Measurements from ENCODE around the gene ZNF700. TPM values are rescaled to one million over a fixed set of nuclear protein-coding genes. Genes with fewer than 3 reads are reported as not detected.
"Not testable (repeated sequence)": the region's sequence is repeated elsewhere in the genome, so short reads cannot be mapped to it uniquely, and the experiment has no call there.

Gene ZNF700
- total RNA-seq, 1 donor from 2014 or later, result 4.4 TPM

DNA sequence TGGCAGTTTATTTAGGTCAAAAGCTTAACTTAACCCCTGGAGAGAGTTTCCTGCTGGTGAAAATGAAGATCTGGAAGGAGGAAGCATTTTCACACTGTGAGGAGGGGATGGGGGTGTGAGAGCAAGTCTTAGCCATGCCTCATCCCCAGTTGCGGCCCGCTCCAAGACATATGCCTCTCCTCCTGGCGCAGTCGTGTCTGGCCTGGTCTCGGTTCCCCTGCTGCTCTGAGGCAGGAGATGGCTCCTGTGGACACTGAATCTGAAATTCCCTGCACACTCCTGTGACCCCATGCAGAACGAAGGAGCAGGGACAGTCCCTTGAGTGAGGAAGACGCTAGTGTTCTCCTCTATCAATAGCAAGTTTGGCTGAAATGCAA lies 37.7 kb upstream of the ZNF700 start:
- no peaks in the 10 kb centered on the region for H3K36me3 ChIP-seq
- H3K4me3 ChIP-seq, result peak overlapping the region; percentile 72 to 80
- DNase-seq (ENCODE audit: low spot score in 2 of 2), result no peak
- H3K27me3 ChIP-seq, result no peaks in the 10 kb centered on the region
- TF ChIP-seq, protein P1, sequence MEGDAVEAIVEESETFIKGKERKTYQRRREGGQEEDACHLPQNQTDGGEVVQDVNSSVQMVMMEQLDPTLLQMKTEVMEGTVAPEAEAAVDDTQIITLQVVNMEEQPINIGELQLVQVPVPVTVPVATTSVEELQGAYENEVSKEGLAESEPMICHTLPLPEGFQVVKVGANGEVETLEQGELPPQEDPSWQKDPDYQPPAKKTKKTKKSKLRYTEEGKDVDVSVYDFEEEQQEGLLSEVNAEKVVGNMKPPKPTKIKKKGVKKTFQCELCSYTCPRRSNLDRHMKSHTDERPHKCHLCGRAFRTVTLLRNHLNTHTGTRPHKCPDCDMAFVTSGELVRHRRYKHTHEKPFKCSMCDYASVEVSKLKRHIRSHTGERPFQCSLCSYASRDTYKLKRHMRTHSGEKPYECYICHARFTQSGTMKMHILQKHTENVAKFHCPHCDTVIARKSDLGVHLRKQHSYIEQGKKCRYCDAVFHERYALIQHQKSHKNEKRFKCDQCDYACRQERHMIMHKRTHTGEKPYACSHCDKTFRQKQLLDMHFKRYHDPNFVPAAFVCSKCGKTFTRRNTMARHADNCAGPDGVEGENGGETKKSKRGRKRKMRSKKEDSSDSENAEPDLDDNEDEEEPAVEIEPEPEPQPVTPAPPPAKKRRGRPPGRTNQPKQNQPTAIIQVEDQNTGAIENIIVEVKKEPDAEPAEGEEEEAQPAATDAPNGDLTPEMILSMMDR (IDR thresholded peaks at IDR 0.05), result no peak
- intact Hi-C loops (cut with DNase I), result loop anchor here (2.0 to 5.0 kb wide), 2 partner anchors 38 to 90 kb away; partner anchors contain the start of genes ZNF491 and ZNF700
- H3K9me3 ChIP-seq, result no peaks in the 10 kb centered on the region
- H3K27ac ChIP-seq, result peak overlapping the region; percentile 88 to 91
- H3K4me1 ChIP-seq, result peaks cover 0 to 7% of the 10 kb centered on the region in 2 donors

DNA sequence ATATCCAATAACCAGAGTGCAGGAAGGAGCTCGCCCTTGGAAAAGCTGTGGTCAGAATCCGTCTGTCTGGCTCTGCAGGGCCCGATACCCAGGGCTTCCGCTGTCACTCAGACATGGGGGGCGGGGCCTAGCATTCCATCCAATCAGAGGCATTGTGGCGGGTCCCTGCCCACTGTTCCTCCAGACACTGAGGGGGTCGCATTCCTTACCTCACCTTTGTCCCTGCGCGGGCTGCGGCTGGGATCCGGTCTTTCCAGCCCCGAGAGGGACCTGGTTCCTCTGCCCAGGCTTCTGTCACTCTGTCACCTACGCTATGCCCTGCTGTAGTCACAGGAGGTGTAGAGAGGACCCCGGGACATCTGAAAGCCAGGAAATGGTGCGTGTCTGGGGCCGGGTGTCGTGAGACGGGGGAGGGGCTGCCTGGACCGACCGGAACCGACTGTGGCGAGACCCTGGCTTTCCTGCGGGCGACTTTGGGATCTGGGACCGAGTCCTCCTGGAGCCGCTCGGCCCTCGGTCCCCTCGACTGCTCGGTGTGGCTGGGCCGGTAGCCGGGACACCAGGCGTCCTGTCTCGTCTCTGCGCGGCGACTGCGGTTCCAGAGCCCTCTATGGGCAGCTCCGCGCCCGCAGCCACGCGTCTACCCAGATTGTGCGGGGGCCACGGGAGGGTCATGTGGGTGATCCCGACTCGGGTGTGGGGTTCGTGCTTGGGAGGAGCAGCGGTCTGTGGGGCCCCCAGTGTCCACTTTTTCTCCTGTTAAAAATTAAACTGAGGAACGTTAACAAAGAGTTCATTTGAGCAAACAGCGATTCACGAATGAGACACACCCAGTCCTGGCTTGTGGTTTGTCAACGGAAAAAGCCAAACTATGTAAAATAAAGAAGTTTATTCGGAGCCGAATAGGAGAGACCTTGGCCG lies 37.0 kb upstream of the ZNF700 start, which contains the start of gene ZNF69:
Gene ZNF69, plus strand, starts transcription at position 172 of the 921 bp plus-strand sequence. Its CDS starts 142 bp downstream, at position 314.
- intact Hi-C loops (cut with DNase I), result loop anchor here (2.0 to 5.0 kb wide), 2 partner anchors 37 to 91 kb away; partner anchors contain the start of genes ZNF491 and ZNF700
- Histone ChIP-seq H3K27ac (peak within 1 kb of the TSS; percentile 88 to 91), H3K4me3 (peak within 1 kb of the TSS; percentile 72 to 80), H3K27me3 (no peaks in the 10 kb centered on the region), H3K4me1 (peaks cover 0 to 7% of the 10 kb centered on the region in 2 donors), H3K36me3 (no peaks in the 10 kb centered on the region), H3K9me3 (no peaks in the 10 kb centered on the region)
- TF ChIP-seq, protein P1 (IDR thresholded peaks at IDR 0.05), result peak in 1 of 3 experiments; percentile 40
- peak; percentile 59 to 92 for DNase-seq (ENCODE audit: low spot score in 2 of 2)

DNA sequence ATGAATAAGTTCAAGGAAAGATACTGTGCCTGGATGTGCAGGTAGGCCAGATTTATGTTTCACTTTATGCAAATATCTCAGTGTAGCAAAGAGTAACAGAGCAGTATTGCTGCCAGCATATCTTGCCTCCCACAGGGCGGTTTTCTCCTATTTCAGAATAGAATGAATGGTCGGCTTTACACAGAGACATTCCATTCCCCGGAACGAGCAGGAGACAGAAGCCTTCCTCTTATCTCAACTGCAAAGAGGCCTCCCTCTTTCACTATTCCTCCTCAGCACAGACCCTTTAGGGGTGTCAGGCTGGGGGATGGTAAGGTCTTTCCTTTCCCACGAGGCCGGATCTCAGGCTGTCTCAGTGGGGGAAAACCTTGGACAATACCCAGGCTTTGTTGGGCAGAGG lies 35.0 kb upstream of the ZNF700 start:
- intact Hi-C loops (cut with DNase I), result loop anchor here (5.0 kb wide), 1 partner anchor 93 kb away; the partner anchor contains the start of gene ZNF491
- H3K4me1 ChIP-seq; DNase-seq (ENCODE audit: low spot score in 2 of 2); H3K4me3 ChIP-seq; H3K27ac ChIP-seq; H3K27me3 ChIP-seq; H3K9me3 ChIP-seq; H3K36me3 ChIP-seq: not testable (repeated sequence)

DNA sequence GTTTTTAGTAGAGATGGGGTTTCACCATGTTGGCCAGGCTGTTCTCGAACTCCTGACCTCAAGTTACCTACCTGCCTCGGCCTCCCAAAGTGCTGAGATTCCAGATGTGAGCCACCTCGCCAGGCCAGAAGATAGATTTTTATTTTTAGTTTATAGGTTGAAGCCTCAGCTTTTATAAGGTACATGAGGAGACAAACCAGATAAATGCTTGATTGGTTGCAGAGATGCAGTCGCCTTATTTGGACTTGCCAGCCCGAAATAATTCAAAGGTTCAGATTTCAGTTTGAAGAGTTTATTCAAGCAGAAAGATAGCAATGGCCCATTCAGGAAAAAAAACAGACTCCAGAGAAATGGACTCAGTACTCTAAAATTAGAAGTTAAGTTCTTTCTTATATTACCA lies 34.3 kb upstream of the ZNF700 start:
- TF ChIP-seq, protein P1 (IDR thresholded peaks at IDR 0.05), result no peak
- Histone ChIP-seq H3K27me3 (no peaks in the 10 kb centered on the region), H3K36me3 (no peaks in the 10 kb centered on the region), H3K9me3 (no peaks in the 10 kb centered on the region), H3K4me3 (no peak overlapping the region), H3K27ac (no peak overlapping the region), H3K4me1 (peaks cover 0 to 7% of the 10 kb centered on the region in 2 donors)
- intact Hi-C loops (cut with DNase I), result no loop called here
- DNase-seq (ENCODE audit: low spot score in 2 of 2), result no peak

DNA sequence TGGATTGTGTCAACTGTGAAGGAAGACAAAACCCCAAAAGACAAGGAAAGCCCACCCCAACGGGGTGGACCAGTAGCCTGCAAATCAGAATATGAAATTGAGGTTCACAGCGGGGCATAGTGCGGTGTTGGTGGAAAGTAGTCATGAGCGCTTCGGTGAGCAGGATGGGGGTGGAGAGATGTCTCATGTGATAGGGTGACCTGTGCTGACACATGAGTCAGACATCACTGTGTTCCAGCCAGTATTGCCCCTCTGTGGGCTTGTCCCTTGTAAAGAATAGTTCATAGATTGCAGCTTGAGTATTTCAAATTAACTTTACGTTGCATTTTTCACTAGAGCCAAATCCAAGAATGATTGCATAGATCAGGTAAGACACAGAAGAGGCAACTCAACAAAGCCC lies 30.1 kb upstream of the ZNF700 start:
- no peak overlapping the region for H3K4me3 ChIP-seq
- peaks cover 0 to 6% of the 10 kb centered on the region in 2 donors for H3K36me3 ChIP-seq
- no peaks in the 10 kb centered on the region for H3K4me1 ChIP-seq
- H3K27ac ChIP-seq, result no peak overlapping the region
- no peak for DNase-seq (ENCODE audit: low spot score in 2 of 2)
- intact Hi-C loops (cut with DNase I), result no loop called here
- H3K27me3 ChIP-seq, result no peaks in the 10 kb centered on the region
- TF ChIP-seq, protein P1 (IDR thresholded peaks at IDR 0.05), result no peak
- H3K9me3 ChIP-seq, result peaks cover 21 to 33% of the 10 kb centered on the region in 2 donors

DNA sequence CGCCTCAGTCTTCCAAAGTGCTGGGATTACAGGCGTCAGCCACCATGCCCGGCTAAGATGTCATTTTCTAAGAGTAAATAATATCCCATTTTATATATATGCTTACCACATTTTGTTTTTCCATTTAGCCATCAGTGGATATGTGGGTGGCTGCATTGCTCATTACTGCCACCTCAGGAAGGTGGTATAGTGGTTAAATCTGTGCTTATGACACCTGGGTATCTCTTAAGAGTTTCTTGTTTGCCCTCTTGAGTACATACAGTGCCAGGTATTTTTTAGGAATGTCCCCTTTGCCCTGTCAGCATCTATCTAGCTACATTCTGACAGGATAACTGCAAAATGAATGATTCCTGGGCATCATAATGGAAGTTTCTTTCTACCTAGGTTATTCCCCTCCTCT lies 22.7 kb upstream of the ZNF700 start:
- DNase-seq (ENCODE audit: low spot score in 2 of 2), result no peak
- TF ChIP-seq, protein P1 (IDR thresholded peaks at IDR 0.05), result no peak
- intact Hi-C loops (cut with DNase I), result no loop called here
- Histone ChIP-seq H3K4me1 (no peaks in the 10 kb centered on the region), H3K36me3 (peaks cover 40 to 55% of the 10 kb centered on the region in 2 donors), H3K9me3 (peaks cover 95 to 100% of the 10 kb centered on the region in 2 donors), H3K4me3 (no peak overlapping the region), H3K27me3 (no peaks in the 10 kb centered on the region), H3K27ac (no peak overlapping the region)
